ENCODE results near the gene MBD3L5.
"Not testable (repeated sequence)": the region's sequence is repeated elsewhere in the genome, so short reads cannot be mapped to it uniquely, and the experiment has no call there.

- TF ChIP-seq EZH2 (optimal IDR thresholded peaks at IDR 0.05; ENCODE audit: low read depth, low read length); CTCF (IDR thresholded peaks at IDR 0.05; ENCODE audit: low read length); EZH2phosphoT487 (IDR thresholded peaks at IDR 0.05; ENCODE audit: low read length): not testable (repeated sequence)
These were observed 25.3 kb downstream of the MBD3L5 start for GRCh38 chr19:7055679-7056078.

Measured in MM.1S (cell line).